AML-193 (cell line): ENCODE data around the gene CENPF.
"Not testable (repeated sequence)": the region's sequence is repeated elsewhere in the genome, so short reads cannot be mapped to it uniquely, and the experiment has no call there.

Source experiments
- DNase-seq, 2 experiments: peaks; one replicate each; lab custom pipeline; 2025; lab: John Stamatoyannopoulos, UW

CENPF gene

GRCh38 chr1:214662223-214662785, 59.3 kb downstream of the CENPF start:
- DNase-seq: no peak

GRCh38 chr1:214664651-214665433, 61.8 kb downstream of the CENPF start:
- no peak for DNase-seq

GRCh38 chr1:214665606-214666110, 62.7 kb downstream of the CENPF start:
- DNase-seq: no peak

DNA sequence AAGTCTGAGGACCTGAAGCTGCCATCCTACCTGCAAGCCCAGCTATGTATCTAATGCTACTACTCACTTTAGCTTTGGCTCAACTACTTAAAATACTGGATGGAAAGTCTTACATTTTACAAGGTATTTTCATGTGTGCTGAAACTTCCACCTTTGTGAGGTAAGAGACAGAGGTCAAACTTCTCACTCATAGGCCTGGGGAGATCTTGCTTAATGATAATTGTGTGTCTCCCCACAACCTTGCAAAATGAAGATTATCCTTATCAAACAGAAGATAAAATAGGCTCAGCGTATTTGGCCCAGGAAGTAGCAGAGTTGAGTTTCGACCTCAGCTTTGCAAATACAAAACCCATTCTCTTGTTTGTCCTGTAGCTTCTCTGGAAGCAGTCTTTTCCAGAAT, 63.7 kb downstream of the CENPF start:
- DNase-seq: no peak

DNA sequence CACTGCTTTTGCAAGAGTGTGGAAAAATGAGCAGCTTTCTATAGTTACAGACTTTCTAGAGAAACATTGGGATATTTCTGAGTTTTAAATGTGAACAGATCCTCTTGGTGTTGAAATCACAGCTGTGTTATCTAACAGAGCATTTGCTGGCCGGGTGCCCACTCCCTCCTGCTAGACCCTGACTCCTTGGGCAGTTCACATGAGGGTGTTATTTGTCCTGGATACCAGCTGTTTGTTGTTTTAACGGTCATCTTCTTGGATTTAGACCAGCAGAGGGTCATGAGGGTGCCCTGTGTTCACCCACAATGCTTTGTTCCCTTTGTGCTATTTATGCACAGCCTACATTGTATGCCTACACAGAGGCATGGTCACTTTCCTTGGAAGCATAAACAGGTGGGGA, 67.1 kb downstream of the CENPF start:
- DNase-seq: no peak

GRCh38 chr1:214673029-214673428, 70.0 kb downstream of the CENPF start:
- DNase-seq: not testable (repeated sequence)

GRCh38 chr1:214673576-214673975, 70.6 kb downstream of the CENPF start:
- no peak for DNase-seq

DNA sequence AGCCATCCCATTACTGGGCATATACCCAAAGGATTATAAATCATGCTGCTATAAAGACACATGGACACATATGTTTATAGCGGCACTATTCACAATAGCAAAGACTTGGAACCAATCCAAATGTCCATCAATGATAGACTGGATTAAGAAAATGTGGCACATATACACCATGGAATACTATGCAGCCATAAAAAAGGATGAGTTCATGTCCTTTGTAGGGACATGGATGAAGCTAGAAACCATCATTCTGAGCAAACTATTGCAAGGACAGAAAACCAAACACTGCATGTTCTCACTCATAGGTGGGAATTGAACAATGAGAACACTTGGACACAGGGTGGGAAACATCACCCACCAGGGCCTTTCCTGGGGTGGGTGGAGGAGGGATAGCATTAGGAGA, 72.5 kb downstream of the CENPF start:
- not testable (repeated sequence) for DNase-seq

- no peak for DNase-seq
Measured at GRCh38 chr1:214676747-214677146, 73.8 kb downstream of the CENPF start.

DNA sequence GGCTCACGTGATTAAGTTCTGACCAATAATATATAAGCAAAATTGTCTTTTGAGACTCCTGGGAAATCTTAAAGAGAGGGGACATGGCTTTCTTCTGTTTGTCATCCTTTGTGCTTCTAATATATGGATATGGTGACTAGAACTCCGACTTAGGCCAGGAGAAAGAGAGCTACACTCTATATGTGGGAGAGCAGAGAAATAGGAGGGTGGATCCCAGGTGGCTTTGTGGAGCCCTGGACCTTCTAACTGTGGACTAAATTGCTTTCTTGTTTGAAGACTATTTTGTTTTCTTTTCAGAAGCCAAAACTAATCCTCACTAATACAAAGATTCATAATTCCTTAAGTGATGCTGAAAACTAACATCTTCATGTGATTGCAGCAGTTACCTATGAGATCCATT, 75.0 kb downstream of the CENPF start:
- no peak for DNase-seq

DNA sequence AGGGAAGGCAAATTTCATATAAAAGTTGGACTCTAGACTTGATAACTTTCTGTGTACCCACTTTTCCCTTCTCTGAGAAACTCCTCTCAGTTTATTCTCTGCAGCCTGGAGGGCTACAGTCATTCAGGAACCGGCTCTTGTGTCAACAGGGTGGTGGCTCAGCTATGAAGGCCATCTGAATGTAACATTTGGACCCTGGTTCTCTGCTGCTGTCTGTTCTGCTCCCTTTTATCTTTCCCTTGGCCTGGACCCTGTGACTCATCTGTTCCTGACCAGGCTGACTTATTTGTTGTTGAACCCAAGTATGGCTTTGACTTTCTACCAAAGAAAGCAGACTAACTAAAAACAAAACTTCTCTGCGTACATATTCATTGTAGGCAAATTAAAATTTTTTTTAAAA, 75.4 kb downstream of the CENPF start:
- DNase-seq: no peak

- no peak for DNase-seq
Measured at GRCh38 chr1:214683621-214684020, 80.6 kb downstream of the CENPF start.

DNA sequence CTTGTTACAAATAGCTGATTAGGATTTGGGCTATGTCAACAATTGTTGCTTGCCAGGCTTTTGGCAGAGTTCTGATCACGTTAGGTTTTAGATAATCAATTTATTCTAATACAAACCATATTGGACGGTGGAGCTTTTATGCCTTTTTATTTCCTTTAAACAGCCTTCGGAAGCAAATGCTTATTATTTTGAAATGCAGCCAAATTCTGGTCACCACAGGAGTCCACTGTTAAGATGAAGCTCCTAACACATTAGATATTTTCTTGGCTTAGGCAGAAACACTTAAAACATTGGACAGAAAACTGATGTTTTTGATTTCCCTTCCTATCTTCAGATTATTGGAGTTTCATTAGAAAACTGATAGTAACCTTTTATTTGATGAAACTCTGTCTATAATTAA, 82.9 kb downstream of the CENPF start:
- DNase-seq: no peak

GRCh38 chr1:214686497-214686896, 83.5 kb downstream of the CENPF start:
- DNase-seq: no peak

- DNase-seq: no peak
Measured at GRCh38 chr1:214688891-214689290, 85.9 kb downstream of the CENPF start.

DNA sequence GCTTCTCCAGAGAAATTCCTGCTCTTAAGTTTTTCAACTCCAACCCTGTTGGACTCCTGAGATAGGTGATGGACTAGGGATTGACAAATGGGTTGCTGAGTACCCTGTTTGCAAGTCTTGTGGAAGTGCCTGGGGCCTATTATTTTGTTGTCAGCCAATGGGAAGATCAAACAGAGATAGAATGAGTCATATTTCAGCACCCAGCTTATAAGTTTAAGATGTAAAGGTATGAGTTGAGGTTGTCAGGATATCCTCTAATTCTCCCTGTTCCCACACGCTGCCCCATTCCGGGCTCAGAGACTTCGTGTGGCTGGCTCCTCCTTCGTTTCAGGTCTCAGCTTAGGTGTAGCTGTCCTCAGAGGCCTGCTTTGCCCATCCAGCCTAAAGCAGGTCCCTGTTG, 91.8 kb downstream of the CENPF start:
- no peak for DNase-seq

GRCh38 chr1:214698559-214698958, 95.6 kb downstream of the CENPF start:
- no peak for DNase-seq

GRCh38 chr1:214700437-214700836, 97.4 kb downstream of the CENPF start:
- DNase-seq: no peak

- no peak for DNase-seq
Measured at GRCh38 chr1:214702556-214702955, 99.6 kb downstream of the CENPF start.

DNA sequence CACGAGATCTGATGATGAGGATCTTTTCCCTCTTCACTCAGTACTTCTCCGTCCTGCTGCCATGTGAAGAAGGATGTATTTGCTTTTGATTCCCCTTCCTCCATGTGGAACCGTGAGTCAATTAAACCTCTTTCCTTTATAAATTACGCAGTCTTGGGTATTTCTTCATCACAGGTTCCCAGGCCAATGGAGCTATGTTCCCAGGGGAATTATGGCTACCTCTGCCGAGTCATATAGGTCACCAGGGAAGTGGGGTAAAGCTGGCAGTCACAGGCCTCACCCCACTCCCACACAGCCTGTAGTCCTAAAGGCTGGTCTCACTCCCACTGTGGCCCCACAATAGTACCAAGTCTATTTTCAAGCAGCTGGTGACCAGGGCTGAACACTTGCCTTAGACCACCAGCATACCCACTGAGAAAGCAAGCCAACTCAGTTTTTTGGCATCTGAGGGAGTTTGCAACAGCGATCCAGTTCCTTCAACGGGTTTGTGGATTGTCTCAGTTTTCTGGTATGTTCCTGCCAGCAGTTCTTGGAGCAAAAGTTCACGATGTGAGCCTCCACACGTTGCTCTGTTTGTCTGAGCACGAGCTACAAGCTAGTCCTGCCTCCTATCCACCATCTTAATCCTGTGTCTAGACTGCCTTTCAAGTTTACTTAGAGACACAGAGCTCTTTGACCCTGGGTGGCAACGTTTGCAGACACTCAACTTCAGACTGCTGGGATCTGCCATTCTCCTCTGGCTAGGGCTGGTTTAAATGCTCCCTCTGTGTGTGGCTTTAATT, 104.5 kb downstream of the CENPF start:
- DNase-seq: no peak

DNA sequence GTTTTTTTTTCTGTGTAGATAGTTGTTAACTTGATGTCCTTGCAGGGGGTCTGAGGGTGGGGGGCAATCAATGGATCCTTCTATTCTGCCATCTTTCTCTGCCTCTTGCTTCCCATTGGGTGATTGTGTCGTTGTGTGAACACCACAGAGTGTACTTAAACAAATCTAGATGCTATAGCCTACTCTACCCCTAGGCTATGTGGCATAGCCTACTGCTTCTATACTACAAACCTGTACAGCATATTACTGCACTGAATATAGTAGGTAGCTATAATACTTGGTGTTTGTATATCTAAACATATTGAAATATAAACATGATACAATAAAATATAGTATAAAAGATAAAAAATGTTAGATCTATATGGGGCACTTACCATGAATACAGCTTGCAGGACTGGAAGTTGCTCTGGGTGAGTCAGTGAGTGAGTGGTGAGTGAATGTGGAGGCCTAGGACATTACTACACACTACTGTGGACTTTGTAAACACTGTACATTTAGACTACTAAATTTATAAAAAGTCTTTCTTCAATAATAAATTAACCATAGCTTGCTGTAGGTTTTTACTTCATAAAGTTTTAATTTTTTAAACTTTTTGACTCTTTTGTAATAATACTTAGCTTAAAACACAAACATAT, 105.4 kb downstream of the CENPF start:
- no peak for DNase-seq

DNA sequence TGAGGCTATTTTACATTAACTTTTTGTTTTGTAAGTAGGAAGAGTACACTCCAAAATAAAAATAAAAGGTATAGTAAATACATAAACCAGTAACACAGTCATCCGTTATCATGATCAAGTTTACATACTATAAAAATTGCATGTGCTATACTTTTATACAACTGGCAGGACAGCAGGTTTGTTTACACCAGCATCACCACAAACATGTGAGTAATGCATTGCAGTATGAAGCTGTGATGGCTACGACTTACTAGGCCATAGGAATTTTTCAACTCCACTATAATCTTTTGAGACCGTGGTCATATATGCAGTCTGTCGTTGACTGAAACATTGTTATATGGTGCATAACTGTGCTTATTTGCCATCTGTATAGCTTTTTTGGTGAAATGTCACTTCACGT, 106.2 kb downstream of the CENPF start:
- no peak for DNase-seq
